HepG2 (cell line): Measurements from ENCODE around the gene RGS7.

Experiments
- ARNT ChIP-seq: fragments of 450-650 bp; IDR thresholded peaks from 2 replicates; pipeline ENCODE4 v1.6.1; 2017
- RFX5 ChIP-seq: IDR thresholded peaks from 2 replicates; pipeline ENCODE4 v1.6.1; 2011; ENCODE audit warnings: low read depth, low read length, improper control_type of control experiment

- no peak for TF ChIP-seq ARNT
- no peak for TF ChIP-seq RFX5
Observed at GRCh38 chr1:241219449-241219848, 137.6 kb downstream of the RGS7 start.
